Superior temporal gyrus (tissue), 1 donor: ENCODE data around the gene OAF.

Experiments used
- DNase-seq: peaks from one replicate; pipeline ENCODE4 v3.0.0-alpha.2; 2016; ENCODE audit errors: extremely low spot score

OAF gene

GRCh38 chr11:120201653-120202052, 9.2 kb upstream of the OAF start:
- DNase-seq: no peak

GRCh38 chr11:120203626-120204025, 7.2 kb upstream of the OAF start:
- no peak for DNase-seq

DNA sequence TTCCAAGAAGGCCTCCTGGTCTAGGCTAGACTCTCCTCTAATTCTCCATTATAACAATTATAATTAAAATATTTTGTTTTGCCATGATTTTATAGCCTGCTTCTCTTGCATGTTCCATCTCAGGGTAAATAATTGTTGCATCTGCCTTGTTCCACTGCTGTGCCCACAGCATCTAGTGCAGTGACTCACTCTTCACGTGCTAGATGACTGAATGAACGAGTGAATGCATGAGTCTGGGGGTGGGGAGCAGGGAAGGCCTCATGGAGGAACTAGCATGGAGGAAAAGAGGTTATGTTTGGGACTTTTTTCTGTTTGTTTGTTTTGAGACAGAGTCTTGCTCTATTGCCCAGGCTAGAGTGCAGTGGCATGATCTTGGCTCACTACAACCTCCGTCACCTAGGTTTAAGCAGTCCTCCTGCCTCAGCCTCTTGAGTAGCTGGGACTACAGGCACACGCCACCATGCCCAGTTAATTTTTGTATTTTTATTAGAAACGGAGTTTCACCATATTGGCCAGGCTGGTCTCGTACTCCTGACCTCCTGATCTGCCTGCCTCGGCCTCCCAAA, 5.2 kb upstream of the OAF start:
- no peak for DNase-seq

DNA sequence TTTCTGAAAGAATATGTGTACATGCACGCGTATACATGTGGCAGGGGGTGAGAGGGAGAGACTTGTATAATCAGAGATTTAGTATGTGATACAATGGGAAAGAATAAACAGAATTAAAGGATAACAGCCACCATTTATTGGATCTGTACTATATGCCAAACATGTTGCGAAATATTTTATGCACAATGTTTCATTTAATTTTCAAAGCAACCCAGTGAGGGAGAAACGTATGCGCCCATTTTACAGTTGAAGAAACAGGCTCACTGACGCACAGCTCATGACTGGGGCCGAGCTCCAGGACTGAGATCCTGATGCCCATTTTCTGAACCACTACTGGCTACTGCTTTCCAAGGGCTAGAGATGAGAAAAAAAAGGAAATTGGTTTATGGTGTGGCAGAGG, 3.3 kb upstream of the OAF start:
- no peak for DNase-seq

DNA sequence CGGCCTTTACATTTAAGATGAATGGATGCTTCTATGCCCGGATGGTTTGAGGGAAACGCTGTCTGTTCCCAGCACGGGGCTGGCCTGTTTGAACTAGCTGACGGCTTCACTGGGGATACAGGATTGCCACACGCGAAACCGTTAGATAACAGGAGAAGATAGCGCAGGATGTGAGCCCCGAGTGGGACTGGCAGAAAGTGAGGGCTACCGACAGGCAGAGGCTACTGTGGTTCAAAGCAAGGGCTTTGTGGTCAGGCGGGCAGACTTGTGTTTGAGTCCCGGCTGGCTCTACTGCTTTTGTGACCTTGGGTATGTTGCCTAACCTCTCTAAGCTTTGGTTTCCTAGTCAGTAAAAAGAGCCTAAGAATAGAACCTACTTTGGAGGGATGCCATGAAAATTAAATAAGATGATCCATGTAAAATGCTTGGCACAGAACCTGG, 2.8 kb upstream of the OAF start:
- peak; percentile 50 for DNase-seq

DNA sequence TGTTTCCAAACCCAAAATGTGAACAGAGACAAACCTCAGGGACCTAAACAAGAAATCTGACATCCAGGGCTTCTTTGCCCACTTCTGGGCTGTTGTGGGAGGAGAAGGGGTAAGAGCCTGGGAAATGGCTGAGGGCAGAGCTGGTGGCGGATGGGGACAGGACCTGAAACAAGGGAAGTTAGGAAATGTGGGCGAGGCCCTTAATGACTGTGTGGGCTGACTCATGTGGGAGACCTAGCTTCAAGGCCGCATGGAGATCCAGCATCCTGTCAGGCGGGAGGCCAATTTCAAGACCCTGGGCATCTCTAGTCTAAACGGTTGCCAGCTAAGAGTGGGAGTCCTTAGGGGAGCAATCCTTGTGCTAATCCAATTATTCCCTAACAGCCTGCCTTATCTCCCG, 2.1 kb upstream of the OAF start:
- DNase-seq: no peak

- no peak for DNase-seq
Measured at GRCh38 chr11:120209746-120210625, 846 bp upstream of the OAF start.

DNA sequence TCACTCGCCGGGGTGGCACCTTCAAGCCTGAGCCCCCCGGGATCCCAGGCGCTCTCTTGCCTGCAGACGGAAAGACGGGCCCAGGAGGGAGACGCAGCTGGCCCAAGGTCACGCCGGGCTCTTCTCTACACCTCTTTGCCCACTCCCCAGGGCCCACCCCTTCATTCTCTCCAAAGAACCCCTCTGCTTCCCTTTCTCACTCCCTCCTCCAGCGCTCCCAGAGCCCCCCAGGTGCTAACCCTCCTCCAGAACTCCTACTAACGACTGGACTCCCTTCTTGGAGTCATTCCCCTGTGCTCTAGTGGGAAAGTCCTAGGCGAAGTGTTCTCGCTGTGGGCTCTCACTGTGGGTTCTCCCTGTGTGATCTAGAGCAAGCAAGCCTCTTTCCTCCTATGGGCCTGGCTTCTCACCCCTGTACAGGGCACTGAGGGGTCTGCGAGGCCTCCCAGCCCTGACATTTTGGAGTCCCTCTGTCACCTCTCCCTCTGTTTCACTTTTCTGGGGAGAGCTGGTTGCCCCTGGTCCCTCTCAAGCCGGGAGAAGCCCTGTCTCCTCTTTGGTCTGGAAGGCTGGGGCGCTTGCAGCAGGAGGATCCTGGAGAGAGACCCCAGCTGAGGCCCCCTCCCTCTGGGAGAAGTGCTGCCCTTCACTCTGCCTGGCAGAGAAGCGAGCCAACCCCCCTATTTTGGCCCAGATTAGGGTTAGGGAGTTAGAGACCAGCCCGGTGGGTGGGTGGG, 858 bp downstream of the OAF start:
- DNase-seq: no peak

DNA sequence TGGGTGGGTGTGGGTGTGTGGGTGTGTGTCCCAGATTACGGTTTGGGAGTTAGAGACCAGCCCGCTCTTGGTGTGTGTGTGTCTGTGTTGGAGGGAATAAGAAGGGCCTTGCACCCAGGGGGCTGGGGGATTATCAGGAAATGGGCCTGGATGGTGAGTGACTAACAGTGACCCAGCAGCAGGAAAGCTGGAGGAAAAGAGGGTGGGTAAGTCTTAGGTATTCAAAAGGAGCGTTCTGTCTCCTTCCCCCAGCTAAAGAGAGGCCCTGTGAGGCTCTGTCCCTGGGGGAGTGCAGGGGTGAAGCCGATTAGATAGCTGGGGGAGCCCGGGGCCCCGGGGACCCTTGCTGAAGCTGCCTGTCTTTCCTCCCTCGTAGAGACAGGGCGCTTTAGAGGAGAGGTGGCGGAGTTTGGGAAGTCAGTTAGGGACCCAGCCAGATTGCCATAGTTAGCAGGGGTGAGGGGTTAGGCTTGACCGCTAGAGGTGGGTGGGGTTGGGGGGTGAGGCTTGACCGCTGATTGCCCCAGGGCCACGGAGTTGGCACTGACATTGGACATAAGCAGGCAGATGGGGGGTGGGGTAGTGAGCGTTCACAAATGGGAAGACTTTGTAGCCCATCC, 1.5 kb downstream of the OAF start:
- DNase-seq: no peak

- DNase-seq: no peak
Measured at GRCh38 chr11:120212926-120213325, 2.1 kb downstream of the OAF start.

DNA sequence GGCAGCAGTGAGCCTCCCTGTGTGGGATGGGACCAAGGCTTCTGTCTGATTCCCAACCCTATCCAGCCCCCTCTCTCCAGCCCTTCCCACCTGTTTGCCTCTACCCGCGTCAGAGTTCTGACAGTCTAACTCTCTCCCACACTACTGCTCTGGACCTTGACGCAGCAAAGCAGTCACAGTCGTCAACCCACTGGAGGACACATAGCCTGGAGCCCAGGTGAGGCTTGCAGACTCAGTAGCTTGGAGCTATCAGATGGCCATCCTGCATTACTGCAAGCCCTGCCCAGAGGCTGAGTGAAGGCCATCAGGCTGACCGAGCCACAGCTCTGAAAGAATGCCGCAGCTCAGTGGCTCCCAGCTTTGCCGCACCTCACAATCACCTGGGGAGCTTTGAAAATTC, 3.7 kb downstream of the OAF start:
- DNase-seq: no peak

GRCh38 chr11:120215634-120216033, 4.8 kb downstream of the OAF start:
- DNase-seq: no peak

GRCh38 chr11:120216426-120217102, 5.7 kb downstream of the OAF start:
- no peak for DNase-seq

- no peak for DNase-seq
Measured at GRCh38 chr11:120217526-120217925, 6.7 kb downstream of the OAF start.

DNA sequence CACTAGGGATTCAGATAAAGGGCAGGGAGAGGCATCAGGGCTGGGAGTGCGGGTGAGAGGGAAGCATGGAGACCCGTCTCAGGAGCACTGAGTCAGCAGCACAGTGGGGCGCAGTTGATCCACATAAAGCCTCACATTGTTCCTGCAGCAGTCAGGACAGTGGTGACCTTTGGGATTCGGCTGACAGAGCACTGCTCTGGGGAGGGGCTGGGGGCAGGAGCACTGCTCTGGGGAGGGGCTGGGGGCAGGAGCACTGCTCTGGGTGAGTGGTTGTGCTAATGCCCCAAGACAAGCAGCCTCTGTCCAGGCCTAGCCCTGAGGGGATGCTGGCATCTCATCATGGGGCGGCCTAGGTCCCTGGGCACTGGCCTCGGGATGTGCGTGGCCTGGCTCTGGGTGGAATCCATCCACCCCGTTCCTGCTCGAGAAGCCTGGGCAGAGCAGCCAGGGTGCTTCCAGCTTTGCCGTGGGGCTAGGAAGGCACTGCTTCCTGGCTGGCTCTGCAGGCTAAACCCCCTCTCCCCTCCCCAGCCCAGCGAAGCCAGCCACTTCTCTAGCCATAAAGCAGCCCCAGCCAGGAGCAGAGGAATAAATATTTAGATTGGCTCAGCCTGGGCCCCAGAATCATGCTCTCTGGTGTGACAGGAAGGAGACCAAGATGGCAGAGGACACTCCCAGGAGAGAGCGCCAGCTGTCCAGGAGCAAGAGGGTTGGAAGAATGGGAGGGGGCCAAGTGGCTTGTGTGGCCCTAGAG, 7.3 kb downstream of the OAF start:
- peak; percentile 81 for DNase-seq

- no peak for DNase-seq
Measured at GRCh38 chr11:120218695-120219033, 7.8 kb downstream of the OAF start.

- DNase-seq: no peak
Measured at GRCh38 chr11:120219232-120219937, 8.6 kb downstream of the OAF start.

- no peak for DNase-seq
Measured at GRCh38 chr11:120219938-120220746, 9.3 kb downstream of the OAF start.

GRCh38 chr11:120220747-120221037, 9.9 kb downstream of the OAF start:
- no peak for DNase-seq
